Measurements from ENCODE around the gene TMEM259. TPM values are rescaled to one million over a fixed set of nuclear protein-coding genes. Genes with fewer than 3 reads are reported as not detected.

Gene TMEM259
- 150 and 164 TPM in 2 replicates for total RNA-seq

DNA sequence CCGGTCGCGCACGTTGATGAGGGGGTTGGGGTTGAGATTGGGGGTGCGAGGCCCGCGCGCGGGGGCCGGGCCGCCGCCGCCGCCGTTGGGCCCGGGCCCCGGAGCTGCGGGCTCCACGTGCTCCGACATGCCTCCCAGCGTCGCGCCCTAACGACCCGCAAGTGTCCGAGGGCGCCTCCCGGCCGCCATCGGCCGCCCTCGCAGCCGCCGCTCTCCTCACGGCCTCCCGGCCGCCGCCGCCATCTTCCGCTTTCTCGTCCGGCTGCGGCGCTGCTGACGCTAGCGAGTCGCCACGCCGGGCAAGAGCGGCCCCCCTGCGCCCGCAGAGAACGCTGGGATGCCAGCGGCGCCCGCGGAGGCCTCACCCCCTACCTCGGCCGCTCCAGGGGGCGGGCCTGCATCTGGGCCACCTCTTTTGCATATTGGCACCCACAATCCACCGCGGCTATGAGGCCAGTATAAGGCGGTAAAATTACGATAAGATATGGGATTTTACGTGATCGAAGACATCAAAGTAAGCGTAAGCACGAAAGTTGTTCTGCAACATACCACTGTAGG lies at the start of gene TMEM259:
TSS of gene TMEM259 (minus strand) at position 256 of the 558 bp plus-strand sequence. CDS start at position 129, 127 bp downstream.

DNA sequence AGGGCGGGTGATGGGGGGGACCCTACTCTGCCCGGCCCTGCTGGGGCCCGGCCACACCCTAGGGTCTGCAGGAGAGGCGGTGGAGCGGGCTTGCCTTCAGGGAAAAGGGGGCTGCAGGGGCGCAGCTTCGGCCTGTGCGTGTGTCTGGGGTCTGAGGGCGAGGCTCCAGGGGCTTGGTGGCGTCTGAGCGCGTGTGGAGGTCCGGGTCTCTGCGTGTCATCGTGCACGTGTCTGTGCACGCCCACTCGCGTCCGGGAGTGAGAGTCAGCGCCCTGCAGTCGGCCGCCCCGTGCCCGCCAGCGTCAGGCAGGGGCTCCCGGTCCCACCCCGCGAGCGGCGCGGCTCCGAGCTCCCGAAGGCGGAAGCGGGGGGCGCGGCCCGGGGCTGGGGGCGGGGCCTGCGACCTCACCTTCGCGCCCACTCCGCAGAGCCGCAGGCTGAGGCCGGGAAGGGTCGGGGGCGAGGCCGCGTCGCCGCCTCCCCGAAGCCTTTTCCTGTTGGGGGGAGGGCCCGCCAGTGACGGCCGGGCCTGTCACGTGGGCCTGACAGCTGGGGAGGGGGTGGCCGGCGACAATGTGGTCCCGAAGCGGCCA lies 45.9 kb upstream of the TMEM259 start, which contains the start of gene ARHGAP45:
TSS of gene ARHGAP45 (plus strand) at position 420 of the 593 bp plus-strand sequence. CDS start 239 bp downstream, outside the sequence.

DNA sequence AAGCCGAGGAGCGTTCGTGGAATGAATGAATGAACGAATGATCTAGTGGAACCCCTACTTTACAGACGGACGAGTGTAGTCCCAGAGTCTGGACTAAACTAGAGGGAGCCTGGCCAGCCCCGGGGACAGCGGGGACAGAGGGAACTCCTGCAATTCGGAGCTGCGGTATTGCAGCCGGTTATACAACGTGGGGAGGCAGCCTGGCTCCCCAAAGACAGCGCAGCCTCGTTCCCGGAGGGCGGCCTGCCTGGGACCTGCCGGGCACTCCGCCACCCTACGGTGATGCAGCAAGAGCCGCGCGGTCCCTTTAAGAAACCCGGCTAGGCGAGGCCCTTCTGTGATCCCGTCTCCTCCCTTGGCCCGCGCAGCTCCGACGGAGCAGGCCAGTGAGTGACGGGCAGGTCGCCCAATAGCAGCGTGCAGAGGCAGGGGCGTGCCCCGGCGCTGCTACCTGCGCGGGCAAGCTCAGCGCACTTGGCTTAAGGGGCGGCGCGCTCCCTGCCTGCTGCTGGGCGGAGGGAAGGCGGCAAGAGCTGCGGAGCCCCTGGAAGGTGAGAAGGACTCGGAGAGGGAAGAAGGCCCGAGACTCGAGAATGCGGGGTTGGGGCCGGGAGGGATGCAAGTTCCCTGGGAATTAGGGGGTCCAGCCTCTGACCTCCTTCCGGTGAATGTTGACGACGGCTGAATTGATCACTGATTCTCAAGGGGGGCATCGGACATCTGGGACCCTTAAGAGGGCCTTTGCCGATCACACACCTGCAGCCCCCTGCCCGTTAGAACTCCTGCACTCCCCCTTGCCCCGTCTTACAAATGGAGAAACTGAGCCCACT lies 18.9 kb upstream of the TMEM259 start, which contains the start of gene ABCA7:
TSS of gene ABCA7 (plus strand) at position 462 of the 830 bp plus-strand sequence. CDS start 1,255 bp downstream, outside the sequence.

DNA sequence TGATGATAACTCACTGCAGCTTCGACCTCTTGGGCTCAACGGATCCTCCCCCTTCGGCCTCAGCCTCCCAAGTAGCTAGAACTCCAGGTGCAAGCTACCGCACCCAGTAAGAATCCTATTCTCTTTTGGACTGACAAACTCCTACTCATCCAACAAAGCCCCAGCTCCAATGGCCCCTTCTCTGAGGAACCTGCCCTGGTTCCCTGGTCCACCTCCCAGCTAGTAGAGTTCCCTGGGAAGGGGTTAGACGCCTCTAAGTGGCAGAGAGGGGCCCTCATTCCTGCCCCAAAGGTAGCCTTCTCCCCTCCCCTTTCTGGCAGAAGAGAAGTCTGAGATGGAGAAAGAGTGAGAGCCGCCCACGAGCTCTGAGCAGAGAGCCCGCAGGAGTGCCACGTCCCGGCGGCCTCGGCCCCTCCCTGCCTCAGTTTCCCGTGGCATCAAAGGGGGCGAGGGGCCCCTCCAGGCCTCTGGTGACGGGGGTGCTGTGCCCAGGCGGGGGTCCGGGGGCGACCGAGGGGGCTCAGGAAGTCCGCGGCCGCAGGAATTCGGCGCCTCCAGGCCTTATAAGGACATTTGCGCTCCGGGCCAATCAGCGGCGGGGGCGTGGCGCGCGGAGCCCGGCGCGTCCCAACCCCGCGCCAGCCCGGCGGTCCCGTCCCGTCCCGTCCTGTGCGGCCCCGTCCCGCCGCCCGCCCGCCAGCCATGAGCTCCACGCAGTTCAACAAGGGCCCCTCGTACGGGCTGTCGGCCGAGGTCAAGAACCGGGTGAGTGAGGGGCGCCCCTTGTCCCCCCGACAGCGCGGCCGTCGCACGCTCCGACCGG lies 5.2 kb upstream of the TMEM259 start, which contains the start of gene CNN2:
TSS of gene CNN2 (plus strand) at position 649 of the 823 bp plus-strand sequence. CDS start at position 703, 54 bp downstream.

DNA sequence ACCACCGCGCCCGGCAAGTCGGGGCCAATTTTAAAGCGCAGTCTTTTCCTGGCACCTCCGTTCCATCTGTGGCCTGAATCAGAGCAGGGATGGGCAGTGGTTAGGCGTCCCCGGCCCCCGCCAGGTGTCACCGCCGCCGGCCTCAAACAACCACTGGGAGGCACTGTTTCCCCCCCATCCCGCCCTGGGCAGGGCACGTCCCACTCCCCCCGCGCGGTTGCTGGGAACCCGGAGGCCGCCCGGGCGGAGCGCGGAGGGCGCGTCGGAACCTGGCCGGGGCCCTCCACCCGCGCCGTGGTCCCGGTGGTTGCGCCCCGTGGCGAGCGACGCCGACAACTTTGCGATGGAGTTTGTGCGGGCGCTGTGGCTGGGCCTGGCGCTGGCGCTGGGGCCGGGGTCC lies 20.8 kb downstream of the TMEM259 start, which contains the start of gene GRIN3B:
TSS of gene GRIN3B (plus strand) at position 325 of the 400 bp plus-strand sequence. CDS start at position 344, 19 bp downstream.

DNA sequence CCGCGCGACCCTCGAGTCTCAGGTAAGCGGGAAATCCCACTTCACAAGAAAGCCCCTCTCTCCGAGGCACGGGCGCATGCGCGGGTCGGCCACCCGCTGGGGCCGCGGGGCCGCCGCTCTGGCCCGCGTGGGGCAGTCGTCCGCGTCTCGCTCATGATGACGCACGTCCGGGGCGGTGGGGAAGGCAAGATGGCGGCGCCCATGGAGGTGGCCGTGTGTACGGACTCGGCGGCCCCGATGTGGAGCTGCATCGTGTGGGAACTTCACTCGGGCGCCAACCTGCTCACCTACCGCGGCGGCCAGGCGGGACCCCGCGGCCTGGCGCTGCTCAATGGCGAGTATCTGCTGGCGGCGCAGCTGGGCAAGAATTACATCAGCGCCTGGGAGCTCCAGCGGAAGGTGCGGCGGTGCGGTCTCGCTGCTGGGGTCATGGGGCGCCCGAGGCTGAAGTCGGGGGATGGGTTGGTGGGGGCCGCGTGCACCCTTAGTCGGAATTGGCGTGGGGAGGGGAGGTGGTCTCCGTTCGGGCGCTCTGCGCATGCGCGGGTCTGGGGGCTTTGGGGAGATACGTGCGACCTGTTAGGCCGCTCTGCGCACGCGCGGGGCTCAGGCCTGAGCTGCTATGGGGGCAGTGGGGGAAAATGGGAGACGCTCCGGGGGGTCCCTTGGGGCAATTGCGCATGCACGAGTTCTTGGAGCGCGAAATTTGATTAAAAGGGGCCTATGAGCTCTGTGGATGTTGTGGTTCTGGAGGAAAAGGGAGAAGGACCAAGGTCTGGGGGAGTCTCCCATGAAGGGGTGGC lies 36.6 kb downstream of the TMEM259 start, which contains the start of gene WDR18:
TSS of gene WDR18 (plus strand) at position 181 of the 803 bp plus-strand sequence. CDS start at position 190, 9 bp downstream.

Other genes starting within 250 kb of the TMEM259 start
- gene PTBP1, start 223.7 kb downstream of the TMEM259 start, total RNA-seq: 154 and 246 TPM in 2 replicates
- gene PLPPR3, start 199.2 kb downstream of the TMEM259 start, total RNA-seq: 0.56 TPM in 2 replicates
- not detected in 2 replicates for gene AZU1, start 193.3 kb downstream of the TMEM259 start, total RNA-seq
- 0.49 TPM in 1 of 2 replicates, not detected in the other for gene PRTN3, start 180.1 kb downstream of the TMEM259 start, total RNA-seq
- gene ELANE, start 168.8 kb downstream of the TMEM259 start, total RNA-seq: not detected in 2 replicates
- gene CFD, start 161.5 kb downstream of the TMEM259 start, total RNA-seq: 3.5 and 6.6 TPM in 2 replicates
- 47.1 and 48.6 TPM in 2 replicates for gene MED16, start 127.9 kb downstream of the TMEM259 start, total RNA-seq
- not detected in 2 replicates for gene RNU6-9, start 127.6 kb downstream of the TMEM259 start, total RNA-seq
- gene R3HDM4, start 107.9 kb downstream of the TMEM259 start, total RNA-seq: 57.1 and 58.6 TPM in 2 replicates
- gene KISS1R, start 103.8 kb downstream of the TMEM259 start, total RNA-seq: 0.14 TPM in 1 of 2 replicates, not detected in the other
- 5.3 and 13.5 TPM in 2 replicates for gene ARID3A, start 95.1 kb downstream of the TMEM259 start, total RNA-seq
- 70.8 and 71.6 TPM in 2 replicates for gene WDR18, start 36.8 kb downstream of the TMEM259 start, total RNA-seq
- 4.4 and 6.3 TPM in 2 replicates for gene GRIN3B, start 20.7 kb downstream of the TMEM259 start, total RNA-seq
- gene RNU6-2, start 399 bp upstream of the TMEM259 start, total RNA-seq: not detected in 2 replicates
- 247 and 249 TPM in 2 replicates for gene CNN2, start 5.5 kb upstream of the TMEM259 start, total RNA-seq
- 14.7 and 21.7 TPM in 2 replicates for gene ABCA7, start 19.0 kb upstream of the TMEM259 start, total RNA-seq
- 9.0 and 12.5 TPM in 2 replicates for gene ARHGAP45, start 46.0 kb upstream of the TMEM259 start, total RNA-seq
- gene POLR2E, start 74.3 kb upstream of the TMEM259 start, total RNA-seq: 241 and 251 TPM in 2 replicates
- 330 and 347 TPM in 2 replicates for gene GPX4, start 82.9 kb upstream of the TMEM259 start, total RNA-seq
- gene SBNO2, start 153.1 kb upstream of the TMEM259 start, total RNA-seq: 37.3 and 53.2 TPM in 2 replicates
- gene STK11, start 184.7 kb upstream of the TMEM259 start, total RNA-seq: 84.3 and 93.8 TPM in 2 replicates
- 6.6 and 8.5 TPM in 2 replicates for gene CBARP, start 216.9 kb upstream of the TMEM259 start, total RNA-seq
- gene ATP5F1D, start 220.6 kb upstream of the TMEM259 start, total RNA-seq: 142 and 144 TPM in 2 replicates
- 32.7 and 52.6 TPM in 2 replicates for gene MIDN, start 227.5 kb upstream of the TMEM259 start, total RNA-seq
- gene CIRBP, start 248.2 kb upstream of the TMEM259 start, total RNA-seq: 193 and 255 TPM in 2 replicates